CD4-positive, alpha-beta T cell treated with Interleukin-6 for 4 hours (primary cell): ENCODE results near the gene HTR3A.

Experiments
- DNase-seq: peaks from one replicate; pipeline ENCODE4 v3.0.0-alpha.2; 2020; ENCODE audit warnings: mixed read lengths

HTR3A gene

GRCh38 chr11:114025329-114025907 lies 50.5 kb downstream of the HTR3A start:
- DNase-seq = no peak

DNA sequence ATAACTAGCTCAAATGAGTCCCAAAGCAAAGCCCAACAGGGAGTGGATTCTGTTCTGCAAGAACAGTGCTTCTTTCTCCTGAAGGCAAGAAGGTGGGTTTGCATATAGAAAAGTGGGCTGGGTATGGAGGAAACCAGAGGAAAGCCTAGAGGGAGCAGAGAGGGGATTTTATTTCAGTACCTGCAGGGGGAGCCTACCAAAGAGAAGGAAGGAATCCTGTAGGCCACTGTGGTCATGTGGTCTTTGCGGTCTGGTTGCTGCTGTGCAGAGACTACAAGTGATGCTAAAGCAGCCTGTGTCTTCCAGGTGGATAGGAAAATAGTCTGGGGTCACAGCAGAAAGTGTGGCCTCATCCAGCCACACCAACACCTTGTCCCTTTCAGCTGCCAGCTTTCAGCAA lies 51.4 kb downstream of the HTR3A start:
- DNase-seq = peak; percentile 28

- DNase-seq = no peak
Observed at GRCh38 chr11:114027391-114027790, 52.5 kb downstream of the HTR3A start.

DNA sequence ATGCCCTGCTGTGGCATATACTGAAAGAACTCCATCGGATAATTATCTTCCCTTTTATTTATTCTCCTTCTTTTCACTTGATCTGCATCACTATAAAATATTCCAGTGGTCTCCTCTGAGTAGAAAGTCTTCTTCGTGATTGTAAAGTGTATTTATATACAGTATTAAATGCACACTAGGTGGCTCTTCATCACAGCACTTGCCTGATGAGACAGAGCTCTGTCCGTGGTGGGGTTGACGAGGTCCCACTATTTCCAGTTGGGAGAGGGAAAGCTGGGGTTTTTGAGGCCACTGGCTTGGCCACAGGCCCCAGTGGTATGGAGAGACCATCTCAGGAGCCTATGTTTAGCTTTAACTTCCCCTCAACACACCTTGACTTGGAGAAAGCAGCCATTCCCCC lies 53.0 kb downstream of the HTR3A start:
- no peak for DNase-seq

GRCh38 chr11:114031246-114031966 lies 56.5 kb downstream of the HTR3A start:
- no peak for DNase-seq

DNA sequence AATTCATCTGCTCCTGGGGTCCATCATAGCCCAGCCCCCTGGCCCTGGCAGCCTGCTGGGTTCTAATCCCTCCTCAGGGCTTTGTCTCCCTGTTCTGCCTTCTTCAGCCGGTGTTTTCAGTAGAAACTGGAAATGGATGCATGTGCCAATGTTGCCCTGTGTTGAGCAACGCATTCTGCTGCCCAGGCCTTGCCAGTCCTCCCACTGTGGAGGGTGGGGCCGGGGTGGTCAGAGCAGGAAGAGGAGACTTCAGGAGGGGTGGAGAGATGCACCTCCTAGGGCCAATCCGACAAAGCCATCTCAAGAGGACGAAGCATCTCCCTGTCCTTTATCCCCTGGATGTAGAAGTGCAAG lies 57.0 kb downstream of the HTR3A start:
- no peak for DNase-seq

DNA sequence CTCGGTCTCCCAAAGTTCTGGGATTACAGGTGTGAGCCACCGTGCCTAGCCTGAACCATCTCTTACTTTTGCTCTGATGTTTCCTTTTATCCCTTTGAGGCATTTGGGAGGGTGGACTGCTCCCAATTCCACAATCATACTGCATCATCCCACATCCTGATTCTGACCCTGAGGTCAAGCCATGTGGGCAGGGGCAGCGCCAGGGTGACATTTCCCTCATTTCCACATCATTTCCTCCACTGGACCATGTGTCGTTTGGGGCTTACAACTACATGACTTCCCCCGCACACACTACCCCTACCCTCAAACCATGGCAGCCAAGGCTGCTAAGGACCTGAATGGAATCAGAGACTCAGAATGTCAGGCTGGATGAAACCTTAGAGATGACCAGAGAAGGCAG lies 58.2 kb downstream of the HTR3A start:
- no peak for DNase-seq

- no peak for DNase-seq
Observed at GRCh38 chr11:114033572-114033971, 58.7 kb downstream of the HTR3A start.

DNA sequence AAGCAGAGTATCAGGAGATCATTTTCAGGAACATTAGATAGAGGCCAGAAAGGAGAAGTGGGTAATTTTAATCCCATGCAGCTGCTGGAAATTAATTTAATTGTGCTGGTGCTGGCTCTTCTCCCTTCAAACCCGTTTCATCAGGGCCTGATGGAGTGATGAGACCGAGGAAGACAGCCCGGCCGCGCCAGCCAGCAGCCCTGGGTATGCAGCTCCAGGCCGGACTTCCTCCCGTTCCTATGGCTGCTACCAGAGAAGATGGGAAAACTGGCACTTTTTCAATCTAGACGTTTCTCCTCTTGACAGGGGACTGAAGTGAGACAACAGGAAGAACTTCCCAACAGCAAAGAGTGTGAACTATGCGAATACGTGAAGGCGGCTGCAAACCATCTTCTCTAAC lies 60.0 kb downstream of the HTR3A start:
- DNase-seq = no peak

DNA sequence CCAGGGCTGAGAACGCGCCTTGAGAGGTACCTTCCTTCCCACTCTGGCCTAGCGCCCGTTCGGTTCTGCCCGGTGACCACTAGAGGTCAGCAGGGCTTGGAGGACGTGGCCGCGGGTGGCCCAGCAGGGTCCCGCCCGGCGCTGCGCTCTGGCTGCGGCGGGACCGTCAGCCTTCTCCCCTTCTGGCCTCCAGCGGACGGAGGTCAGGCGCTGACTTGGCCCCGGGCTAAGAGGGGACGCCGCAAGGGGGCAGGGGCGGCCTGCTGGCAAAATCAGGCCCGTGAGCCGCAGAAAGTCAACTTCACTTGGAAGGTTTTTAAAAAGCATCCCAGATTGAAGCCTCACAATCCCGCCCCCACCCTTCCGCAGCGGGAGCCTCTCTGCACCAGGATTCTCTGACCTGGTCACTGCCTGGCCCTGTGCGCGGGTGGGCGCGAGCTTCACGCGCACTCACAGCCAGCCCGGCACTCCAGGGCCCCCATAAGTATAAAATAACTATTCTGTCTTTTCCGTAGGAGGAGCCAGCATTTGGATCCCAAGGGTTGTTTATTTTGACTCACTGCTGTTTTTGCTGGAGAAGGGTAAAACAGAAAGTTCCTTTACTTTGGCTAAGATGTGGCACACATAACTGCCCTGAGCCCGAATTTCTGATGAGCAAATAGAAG lies 61.4 kb downstream of the HTR3A start:
- peak; percentile 71 for DNase-seq

DNA sequence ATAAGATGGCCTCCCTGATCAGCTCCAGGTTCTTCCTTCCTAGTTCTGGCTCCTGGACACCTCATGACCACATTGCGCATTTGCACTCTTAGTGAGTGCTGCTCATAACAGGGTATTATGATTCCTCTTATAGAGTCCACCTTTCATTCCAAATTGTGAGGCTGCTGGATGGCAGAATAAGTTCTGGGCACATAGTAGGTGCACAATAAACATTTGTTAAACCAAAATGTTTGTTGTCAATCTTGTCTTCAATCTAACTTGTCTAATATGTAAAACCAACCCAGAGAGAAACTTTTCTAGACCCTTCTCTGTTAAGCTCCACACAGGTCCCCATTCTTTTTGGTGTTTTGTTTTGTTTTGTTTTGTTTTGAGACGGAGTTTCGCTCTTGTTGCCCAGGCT lies 62.0 kb downstream of the HTR3A start:
- DNase-seq = no peak

GRCh38 chr11:114039551-114039950 lies 64.6 kb downstream of the HTR3A start:
- DNase-seq = no peak
